ENCODE results near the gene ADAMTSL3.

- TF ChIP-seq CTCF (conservative IDR thresholded peaks at IDR 0.05; ENCODE audit: low read depth, low read length), result no peak
- no peak for TF ChIP-seq CEBPB (IDR thresholded peaks at IDR 0.05; ENCODE audit: low read depth, low read length)
- TF ChIP-seq BHLHE40 (IDR thresholded peaks at IDR 0.05; ENCODE audit: low read depth, low read length), result no peak
Measured at GRCh38 chr15:83656943-83657528, 3.1 kb downstream of the ADAMTSL3 start.
